Measurements from ENCODE around the gene MYLK. TPM values are rescaled to one million over a fixed set of nuclear protein-coding genes. Genes with fewer than 3 reads are reported as not detected.
"Not testable (repeated sequence)": the region's sequence is repeated elsewhere in the genome, so short reads cannot be mapped to it uniquely, and the experiment has no call there.

Gene MYLK
- polyA plus RNA-seq, 5 donors: 332 to 513 (median 397) TPM

DNA sequence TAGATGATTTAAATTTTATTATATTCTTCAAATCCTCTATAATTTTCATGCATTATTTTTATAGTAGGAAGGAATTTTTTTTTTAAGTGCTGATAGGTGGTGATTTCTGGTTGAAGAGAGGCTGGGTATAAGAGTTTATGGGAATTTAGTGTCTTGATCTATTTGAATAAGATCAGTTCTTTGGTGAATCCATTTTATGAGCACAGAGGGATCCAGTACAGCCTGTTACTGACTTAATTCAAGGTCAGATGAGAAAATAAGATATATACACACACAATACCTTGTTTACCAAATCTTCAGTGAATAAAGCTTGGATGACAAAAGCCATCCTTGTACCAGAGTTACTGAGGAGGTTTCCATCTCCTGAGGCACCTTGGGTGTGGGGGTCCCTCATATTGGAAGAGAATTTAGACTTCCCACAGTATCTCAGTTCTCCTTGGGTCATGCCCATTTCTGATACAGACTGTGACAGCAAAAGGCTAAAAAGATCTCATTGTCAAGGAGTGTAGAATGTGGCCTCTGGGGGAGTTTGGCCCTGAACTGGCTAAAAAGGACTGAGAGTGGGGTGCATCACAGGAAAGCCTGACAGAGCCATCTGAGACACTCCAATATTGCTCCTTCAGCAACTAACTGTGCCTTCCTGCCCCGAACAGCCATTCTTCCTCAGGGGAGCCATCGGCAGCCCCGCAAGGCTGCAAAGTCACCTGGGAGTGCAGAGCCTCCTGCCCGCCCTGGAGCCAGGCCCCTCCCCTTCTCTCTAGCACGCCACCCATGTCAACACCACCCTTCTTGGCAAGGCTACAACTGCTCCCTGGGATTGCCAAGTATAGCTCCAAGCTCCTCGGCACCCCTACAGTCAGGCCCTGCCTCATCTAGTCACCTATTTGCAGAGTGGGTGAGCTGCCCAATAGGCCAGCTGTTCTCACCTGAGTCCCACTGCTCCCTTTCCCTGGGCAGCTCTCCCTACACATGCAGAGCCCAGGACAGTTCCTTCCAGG, 256.2 kb downstream of the MYLK start:
- no peak for DNase-seq

DNA sequence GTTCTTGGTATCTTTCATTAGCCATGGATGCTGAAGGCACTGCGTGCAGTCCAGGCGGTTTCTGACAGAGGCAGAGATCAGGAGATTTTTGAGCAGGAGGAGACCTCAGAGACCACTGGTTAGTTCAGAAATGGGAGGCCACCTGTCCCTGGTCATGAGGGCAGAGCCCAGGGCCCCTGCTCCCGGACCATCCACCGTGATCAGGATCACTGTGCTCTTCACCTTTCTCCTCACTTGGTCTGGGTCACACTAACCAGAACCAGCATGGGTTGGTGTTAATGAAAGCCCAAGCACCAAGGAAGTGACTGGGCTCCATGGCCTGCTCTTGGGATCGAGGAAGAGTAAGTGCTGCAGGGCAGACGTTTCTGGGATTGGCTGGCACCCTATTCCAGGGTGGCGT, 257.3 kb downstream of the MYLK start:
- no peak for DNase-seq

DNA sequence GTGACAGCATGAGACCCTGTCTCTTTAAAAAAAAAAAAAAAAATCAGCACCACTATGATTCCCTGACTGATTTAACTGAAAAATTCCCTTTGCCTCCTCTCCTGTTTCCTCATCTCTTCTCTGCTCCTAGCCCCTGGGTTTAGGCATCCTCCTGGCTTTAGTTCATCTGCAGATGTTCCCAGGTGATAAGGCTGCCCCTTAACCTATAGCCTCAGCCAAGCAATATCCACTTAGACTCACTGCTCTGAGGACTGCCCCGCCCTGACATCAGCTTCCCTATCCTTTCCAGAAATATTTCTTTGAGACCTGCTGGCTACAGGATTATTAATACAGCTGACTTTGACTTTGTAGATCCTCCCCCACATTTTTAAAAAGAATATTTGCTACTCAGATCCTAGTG, 259.8 kb downstream of the MYLK start:
- DNase-seq: no peak

DNA sequence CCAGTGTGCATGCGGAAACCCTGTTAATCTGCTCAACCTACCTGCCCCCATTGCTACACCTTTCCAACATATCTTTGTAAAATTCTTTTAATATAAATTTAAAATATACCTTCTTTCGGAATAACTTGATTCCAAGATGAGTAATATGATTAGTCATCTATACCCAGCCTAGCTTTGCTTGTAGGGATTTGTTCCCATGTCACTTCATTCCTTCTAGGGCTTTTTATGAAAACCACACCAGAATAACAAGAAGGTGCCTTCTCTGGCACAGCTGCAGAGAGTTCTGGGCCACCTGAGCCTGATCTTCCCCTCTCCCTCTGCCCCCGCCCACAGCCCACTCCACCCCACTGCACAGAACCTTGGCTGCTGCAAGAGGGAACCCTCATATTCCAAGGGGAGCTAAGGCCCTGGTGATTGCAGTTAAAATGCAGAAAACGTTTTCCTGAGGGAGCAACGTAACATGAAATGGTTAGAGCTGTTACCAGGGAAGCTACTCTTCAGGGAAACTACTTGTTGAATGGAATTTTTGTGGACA, 260.7 kb downstream of the MYLK start:
- DNase-seq: no peak

DNA sequence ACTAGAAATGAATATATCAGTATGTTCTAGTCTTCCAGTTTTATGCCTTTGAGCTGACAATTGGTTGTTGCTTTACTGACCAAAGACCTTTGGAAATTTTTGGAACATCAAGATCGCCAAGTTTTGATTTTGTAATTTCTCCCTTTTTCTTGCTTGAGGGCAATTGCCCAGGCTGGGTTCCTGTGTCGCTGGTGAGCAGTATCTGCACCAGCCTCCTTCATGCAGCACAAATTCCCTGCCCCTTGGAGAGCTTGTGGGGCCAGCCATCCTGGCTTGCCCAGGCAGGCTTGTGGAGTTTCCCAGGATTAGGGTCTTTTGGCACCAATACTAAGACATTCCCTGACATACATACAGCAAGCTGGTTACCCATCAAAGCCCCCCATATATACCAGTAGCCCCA, 261.4 kb downstream of the MYLK start:
- DNase-seq: no peak

DNA sequence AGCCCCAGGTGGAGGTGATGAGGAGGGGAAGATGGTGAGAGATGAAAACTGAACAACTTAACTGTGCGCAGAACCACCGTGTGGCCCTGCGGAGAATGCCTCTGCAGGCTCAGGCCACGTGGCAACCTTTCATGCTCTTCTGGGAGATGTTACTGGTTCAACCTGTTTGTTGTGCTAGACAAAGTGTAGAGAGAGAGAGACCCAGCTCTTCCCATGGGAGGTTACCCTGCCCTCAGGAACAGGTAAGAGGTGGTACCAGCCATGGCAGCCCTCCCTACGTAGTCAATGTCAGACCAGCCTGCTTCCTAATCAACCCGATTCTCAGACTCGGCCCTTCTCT, 262.3 kb downstream of the MYLK start:
- DNase-seq: no peak

DNA sequence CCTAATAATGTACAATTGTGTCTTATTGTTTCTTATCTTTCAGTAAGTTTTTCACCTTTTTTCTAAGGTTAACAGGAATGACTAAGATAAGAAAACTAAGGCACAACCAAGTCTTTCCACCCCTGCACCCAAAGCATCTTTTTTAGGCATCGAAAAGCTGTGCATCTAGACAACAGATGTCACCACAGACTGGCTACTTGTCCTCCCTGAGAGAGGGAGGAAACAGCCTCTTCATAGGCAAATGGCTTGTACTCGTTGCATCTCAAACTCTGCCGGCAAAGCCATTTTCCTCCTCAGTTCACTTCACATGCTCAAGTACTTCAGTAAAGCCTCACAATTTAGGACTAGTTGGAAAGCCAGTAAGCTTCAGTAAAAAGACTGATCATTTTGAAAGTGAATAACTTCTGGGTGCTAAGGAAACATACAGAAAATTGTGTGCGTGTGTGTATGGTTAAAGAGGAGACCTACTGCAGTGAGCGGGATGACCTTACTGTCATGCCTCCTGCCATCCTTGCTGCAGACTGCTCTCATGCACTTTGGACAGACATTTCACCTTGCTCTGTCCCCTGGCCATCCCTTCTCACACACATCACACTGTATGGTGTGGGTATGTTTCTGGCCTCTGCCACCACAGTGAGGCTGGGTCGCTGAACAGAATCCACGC, 262.8 kb downstream of the MYLK start:
- DNase-seq: no peak

DNA sequence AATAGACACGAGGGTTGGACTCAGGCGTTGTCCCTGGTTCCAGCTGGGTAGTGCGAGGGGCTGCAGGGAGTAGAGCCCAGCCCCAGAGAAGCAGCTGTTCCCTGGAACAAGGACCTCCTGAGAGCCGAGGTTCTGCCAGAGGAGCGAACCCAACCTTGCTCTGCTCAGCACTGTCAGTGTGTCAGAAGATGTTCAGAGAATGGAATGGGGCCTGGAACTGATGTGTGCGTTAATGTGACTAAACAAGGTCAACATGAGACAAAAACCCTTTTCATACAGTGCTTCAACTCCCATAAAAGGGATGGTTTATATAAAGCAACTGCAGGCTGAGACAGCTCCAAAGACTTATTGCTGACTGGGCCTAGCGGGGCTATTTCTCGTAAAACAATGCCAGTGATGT, 263.8 kb downstream of the MYLK start:
- peak in 1 of 2 donors; percentile 60 for DNase-seq

DNA sequence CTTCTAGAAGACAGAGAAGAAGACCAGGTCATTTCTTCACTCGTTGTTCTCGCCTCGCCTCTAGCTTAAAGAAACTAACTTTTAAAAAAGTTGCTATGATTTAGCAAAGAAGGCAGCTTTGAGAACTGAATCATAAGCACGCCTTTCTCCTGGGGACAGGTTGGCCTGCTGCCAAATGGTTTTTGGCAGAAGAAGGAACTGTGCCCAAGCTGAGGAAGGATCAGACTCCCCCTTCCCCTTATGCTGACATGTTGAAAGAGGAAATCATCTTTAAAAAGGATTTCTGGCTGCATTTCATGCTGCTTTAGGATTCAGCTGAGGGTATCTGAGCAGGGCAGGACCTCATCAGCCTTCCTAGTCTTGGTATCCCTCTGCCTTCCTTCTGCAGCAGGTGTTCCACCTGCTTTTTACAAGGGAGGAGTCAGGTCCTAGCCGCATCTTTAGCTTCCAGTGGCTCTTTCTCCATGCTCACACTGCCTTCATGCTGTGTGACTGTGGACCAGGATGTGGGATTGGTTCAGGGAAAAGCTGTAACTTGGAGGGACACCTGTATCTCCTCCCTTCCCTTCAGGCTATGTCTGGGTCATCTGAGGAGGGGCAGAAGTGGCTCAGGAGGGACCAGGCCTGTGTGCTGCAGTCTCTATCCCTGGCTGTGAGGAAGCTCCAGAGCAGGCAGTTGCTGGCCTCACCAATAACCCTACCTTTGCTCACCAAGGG, 265.2 kb downstream of the MYLK start:
- peak; percentile 82 to 84 for DNase-seq

DNA sequence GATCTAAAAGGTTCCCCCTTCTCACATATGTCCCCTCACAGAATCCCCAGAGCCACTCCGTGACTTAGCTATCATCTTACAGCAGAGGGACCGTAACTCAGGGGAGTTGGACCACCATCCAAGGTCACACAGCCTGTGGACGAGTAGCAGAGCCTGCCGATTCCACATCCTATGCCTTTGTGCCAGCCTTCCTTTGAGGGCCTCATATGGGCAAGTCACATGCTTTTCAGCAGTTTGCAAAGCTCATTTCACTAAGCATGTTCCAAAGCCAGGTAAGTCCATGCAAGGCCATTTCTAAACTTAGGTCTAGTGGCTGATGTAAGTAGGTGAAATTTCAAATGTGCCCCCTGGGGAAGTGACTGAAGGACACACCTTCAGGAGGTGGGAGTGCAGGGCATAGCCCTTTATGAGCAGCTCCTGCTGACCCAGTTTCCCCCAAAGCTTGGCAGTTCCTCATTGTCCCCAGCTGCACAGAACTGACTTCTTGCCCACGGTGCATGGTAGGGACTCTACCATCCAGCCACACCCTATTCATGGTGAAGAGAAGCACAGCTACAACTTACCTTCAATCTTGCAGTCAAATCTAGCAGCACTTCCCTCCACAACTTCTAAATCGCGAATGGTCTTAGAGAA, 265.9 kb downstream of the MYLK start:
- DNase-seq: no peak

DNA sequence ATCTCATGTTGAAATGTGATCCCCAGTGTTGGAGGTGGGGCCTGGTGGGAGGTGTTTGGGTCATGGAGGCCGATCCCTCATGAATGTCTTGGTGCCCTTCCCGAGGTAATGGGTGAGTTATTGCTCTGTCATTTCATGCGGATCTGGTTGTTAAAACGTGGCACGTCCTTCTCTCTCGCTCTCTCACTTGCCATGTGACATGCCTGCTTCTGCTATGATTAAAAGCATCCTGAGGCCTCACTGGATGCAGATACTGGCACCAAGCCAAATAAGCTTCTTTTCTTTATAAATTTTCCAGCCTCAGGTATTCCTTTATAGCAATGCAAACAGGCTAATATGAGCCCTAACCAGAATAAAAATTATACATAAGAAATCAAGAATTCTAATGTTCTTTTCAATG, 267.5 kb downstream of the MYLK start:
- DNase-seq: no peak

DNA sequence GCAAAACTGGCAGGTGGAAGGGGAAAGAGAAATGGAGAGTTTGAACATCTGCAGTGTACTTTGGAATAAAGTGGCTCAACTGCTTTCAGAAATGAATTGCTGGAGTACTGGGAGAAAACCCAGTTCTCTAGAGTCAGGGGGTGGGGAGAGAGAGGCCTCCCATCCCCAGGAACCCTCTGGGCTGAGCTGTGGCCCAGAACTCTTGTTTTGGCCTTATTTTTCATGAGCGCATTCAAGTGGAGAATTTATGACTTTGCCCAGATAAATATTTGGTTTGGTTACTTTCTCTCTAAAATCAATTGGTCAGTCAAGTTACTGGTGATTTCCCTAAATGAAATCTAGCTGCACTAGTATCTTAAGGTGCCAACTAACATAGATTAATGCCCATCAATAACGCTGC, 270.6 kb downstream of the MYLK start:
- no peak for DNase-seq

DNA sequence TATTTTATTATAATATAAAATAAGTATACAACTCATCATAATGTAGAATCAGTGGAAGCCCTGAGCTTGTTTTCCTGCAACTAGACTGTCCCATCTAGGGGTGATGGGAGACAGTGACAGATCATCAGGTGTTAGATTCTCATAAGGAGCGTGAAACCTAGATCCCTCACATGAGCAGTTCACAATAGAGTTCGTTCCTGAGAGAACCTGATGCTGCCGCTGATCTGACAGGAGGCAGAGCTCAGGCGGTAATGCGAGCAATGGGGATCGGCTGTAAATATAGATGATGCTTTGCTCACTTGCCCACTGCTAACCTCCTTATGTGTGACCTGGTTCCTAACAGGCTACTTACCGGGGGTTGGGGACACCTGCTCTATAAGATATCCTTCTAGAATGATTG, 272.5 kb downstream of the MYLK start:
- DNase-seq: not testable (repeated sequence)

DNA sequence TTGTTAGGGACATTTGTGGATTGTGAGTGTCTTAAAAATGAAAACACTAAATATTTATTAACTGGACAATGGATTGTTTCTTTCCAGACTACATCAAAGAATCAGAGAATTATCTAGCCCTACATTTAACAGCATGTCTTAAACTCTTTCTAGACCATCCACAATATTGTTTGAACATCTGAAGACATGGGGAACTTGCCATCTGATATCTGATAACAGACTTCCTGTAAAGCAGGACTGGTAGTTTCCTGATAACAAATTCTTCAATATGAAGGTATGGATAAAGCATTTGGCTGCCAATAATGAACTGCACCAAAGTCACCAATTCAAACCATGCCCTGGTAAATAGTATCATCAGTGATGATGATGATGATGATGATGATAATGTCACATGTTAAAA, 273.1 kb downstream of the MYLK start:
- DNase-seq: no peak

DNA sequence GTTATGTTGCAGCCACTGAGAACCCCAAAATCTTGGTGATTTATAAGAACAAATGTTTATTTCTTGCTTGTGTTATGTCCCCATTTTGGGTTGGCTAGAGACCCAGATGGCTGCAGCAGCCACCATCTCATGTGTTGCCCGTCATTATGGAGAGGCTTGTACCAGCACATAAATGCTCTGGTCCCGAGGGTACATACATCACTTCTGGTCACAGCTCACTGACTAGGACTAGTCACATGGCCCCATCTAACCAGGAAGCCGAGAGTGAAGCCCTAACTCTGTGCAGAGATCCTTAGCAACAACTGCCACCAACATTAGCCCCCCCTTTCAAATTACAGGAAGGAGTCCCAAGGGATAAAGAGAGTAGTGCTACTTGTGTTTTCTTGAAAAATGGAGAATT, 273.8 kb downstream of the MYLK start:
- no peak for DNase-seq

DNA sequence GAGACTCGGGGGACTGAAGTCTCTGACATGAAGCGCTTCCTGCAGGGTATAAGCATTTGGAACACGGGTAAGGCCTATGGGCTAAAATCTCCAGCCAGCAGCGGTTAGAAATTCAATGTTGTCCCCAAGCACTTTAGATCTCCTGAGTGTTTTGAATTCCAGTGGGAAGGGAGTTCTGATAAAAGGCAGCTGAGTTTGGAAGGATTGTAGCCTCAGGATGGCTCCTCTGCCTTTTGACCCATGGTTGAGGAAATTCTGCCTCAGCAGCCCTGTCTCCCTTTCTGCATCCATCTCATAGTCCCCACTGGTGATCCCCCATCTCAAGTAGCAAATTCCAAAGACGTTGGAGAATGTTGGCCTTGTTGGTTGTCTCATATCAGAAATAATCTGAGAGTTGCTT, 275.1 kb downstream of the MYLK start:
- DNase-seq: no peak

DNA sequence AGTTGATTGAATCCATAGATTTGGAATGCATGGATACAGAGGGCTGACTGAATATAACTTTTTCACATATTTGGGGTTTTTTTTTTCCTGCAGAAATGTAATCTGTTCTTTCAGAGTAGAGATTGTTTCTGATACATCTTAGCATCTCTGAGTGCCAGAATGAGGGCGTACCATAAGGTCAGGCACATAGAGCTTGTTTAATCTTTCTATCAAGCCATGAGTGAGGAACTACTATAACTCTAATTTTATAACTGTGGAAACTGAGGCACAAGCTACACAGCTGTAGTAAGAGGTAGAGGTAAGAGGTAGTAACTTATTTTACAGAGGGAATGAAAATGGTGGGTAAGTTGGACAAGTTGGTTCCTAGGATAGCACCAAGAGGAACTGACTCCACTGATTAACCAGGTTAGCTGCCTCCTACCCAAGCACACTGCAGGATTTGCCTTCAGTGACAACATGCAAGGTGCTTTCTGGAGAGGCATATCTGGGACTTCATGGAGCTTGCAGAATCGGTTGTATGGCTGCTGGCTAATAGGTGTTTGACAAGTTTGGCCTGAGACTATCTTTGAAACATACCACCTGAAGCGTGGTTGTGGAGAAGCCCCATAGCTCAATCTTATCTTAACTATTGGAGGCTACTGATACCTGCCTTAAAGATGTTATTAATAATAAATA, 275.7 kb downstream of the MYLK start:
- DNase-seq: no peak

DNA sequence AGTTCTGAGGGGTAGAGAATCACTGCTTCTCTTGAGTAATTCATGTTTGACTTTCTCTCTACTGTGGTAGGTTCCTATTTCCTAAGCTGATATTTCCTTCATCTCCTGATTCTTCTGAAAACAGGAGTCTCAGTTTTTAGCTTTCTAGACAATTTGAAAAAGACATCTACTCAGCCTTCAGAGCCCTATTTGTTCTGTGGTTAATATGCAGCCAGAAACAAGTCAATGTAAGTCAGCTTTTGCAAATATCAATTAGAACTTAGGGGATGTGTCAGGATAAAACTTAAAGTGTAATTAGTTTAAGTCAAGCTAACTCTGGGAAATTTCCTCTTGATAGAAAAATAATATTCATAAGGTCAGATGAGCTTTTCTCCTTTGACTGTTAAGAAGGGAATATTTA, 277.6 kb downstream of the MYLK start:
- no peak for DNase-seq

DNA sequence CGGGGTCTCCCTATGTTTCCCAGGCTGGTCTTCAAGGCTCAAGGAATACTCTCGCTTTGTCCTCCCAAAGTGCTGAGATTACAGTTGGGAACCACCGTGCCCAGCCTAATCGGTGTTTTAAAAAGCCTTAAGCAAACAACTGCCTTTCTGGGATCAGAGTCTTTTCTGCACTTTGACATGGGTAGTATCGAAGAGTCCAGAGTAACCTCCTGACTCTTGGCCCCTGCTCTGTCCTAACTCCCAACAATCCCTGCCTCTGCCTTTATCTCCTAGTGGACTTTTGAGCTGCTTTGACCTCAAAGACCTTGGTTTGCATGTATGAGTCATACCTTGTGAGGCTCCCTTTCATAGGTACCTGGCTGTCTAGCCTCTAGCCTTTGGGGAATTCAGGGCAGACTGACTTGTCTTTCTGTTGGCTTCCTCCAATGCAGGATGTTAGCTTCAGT, 278.3 kb downstream of the MYLK start:
- DNase-seq: no peak

DNA sequence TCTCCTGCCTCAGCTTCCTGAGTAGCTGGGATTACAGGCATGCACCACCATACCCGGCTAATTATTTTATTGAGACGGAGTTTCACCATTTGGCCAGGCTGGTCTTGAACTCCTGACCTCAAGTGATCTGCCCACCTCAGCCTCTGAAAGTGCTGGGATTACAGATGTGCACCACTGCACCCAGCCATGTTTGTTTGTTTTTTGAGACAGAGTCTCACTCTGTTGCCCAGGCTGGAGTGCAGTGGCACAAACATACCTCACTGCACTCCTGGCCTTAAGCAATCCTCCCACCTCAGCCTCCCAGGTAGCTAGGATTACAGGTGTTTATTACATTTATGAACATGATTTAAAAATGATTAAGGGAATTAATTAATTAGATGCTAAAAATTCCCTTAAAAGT, 281.0 kb downstream of the MYLK start:
- DNase-seq: not testable (repeated sequence)

DNA sequence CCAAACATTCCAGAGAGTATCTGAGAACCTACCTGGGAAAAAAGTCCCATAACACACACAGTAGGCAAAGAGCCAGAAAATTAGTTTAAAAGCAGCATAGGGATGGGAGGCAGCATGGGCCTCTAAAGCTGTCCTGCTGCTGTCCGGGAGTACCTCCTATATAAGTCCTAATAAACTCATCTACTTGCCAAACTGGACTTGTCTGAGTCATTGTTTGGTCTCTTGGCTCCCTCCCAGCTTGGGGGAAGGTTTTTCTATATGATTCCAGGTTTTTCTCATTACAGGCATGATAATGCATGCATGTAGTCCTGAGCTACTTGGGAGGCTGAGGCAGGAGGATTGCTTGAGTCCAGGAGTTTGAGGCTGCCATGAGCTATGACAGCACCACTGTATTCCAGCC, 281.8 kb downstream of the MYLK start:
- no peak for DNase-seq

Data from right lung (tissue), 5 donors.